ENCODE measurements around the gene ZDHHC7.
A peak's percentile ranks its signal among the peaks of the same experiment; 100 is the strongest.

The ZDHHC7 gene

DNA sequence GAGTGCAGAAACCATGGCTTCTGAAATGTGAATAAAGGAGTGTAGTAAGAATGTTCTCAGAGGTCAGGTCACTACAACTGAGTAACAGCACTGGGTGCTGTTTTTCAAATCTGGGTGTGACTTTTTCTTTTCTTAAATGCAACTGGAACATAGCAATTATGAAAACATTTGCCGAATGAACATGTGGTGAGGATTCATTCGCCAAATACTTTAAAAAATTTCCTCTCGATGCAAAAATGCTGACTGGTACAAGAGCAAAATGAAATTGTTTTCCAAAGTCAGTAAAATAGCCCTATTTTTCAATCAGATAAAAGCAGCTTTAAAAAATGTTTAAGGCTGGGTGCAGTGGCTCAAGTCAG is 18.6 kb downstream of the ZDHHC7 start:
- DNase-seq: no peak

DNA sequence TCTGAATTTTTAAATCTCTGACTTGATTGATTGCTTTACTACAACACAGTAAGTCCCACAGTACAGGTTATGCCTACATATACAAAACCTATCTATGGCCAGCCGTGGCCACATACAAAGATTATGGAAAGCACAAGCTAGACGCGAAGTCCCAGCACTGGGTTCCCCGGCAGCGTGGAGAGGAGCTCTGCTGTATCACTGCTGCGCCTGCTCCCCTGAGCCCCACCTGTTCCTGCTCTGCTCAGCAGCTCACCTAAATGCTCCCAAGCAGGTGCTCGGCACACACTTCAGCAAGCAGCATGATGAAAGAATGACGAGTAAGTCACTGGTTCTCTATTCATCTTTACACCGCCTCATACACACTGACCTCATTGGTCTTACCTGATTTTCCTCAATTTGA is 20.6 kb downstream of the ZDHHC7 start:
- no peak for DNase-seq

DNA sequence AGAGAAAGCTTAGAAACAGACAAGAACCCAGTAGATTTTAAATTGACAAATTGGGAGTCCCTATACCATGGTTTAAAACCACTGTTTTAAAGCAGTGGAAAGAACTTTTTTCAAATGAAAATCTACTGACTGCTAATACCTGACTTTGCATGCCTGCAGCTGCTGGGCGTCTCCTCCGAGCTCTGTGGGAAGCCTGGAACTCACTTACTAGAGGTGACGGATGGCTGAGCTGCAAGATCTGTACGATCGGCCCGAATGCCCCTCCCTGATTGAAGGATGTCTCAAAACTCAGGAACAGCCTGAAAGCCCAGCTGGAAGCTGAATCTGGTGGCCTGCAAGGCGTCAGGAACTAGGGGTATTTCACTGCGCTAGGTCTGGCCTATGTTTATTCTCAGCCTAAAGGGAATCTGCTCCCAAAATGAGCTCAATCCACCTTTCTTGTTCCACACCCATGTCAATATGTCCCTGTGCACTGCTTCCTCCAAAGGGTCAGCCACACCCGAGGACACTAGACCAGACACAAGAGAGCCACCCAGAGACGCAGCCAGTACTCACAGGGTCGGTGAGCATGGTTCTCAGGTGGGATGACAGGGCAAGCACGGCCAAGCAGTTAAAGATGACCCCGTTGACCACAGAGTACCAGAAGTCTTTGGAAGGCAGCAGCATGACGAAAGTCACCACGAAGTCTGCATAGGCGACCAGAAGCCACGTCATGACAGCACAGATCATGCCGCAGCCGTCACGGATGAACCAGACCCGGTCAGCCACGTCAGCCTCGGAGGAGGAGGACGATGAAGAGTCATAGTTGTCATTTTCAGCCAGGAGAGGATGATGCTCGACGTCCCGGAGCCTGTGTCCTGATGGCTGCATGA is 21.4 kb downstream of the ZDHHC7 start:
- DNase-seq: no peak

DNA sequence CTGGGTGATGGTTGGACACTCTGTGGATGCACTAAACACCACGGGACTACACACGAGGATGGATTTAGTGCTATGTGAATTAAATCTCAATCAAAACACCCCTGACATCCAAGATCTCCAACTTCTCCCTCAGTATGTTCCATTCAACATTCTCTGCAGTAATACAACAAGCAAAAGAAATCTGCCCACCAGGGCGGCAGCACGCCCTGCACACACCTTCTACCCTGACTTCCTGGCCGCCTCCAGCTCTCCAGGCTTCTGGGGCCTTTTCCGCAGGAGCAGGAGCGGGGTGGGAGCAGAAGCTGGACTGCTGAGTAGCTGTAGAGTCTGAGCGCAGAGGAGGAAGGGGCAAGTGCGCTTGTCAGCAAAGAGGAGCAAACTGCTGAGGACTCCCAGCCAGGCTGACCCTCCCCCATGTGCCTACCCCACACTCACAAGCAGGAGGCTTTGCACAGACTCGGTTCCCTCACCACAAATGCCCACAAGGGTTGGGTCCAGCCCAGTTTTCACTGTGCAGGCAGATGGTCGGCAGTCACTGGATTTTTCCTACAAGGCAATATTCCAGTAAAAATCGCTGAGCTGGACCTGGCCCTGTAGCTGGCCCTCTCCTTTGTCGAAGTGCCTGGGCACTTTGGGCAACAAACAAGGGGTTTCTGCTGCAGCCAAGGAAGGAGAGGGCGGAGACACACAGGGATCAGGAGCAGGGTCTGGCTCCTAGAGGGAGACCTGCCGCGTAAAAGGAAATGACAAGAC is 22.8 kb downstream of the ZDHHC7 start:
- no peak for DNase-seq

DNA sequence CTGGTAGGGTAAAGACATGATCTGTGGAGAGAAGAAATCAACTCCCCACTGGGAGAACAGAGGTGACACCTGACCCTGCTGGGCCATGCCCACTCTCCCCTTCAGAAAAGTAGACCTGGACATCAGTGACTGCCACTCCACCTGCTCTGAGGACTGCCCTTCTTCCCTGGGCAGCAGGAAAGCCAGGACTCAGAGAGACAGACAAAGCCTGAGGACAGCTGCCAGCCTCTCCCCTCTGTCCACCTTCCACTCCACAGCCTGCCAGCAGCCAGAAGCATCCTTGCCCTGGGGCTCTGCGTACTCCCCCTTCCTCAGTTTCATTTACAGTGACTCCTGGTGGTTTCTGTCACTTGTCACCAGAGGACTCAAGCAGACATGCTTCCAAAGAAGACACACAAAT is 24.5 kb downstream of the ZDHHC7 start:
- DNase-seq: no peak

DNA sequence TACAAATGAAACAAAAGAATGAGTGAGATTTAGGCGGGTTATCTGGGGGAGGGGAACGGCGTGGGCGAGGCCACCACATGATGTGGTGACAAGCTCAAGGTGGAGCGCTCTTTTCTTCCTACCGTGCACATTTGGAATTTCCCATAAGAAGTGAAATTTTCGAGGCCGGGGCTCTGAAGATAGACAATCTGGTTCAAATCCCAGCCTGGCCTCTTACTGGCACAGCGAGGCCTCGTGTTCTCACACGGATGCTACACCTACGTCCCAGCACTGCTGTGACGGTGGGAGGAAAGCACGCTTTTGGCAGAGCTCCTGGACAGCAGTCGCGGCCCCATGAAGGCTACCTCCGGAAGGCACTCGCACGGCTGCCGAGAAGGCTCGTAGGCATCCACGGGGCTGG is 25.2 kb downstream of the ZDHHC7 start:
- DNase-seq: no peak

DNA sequence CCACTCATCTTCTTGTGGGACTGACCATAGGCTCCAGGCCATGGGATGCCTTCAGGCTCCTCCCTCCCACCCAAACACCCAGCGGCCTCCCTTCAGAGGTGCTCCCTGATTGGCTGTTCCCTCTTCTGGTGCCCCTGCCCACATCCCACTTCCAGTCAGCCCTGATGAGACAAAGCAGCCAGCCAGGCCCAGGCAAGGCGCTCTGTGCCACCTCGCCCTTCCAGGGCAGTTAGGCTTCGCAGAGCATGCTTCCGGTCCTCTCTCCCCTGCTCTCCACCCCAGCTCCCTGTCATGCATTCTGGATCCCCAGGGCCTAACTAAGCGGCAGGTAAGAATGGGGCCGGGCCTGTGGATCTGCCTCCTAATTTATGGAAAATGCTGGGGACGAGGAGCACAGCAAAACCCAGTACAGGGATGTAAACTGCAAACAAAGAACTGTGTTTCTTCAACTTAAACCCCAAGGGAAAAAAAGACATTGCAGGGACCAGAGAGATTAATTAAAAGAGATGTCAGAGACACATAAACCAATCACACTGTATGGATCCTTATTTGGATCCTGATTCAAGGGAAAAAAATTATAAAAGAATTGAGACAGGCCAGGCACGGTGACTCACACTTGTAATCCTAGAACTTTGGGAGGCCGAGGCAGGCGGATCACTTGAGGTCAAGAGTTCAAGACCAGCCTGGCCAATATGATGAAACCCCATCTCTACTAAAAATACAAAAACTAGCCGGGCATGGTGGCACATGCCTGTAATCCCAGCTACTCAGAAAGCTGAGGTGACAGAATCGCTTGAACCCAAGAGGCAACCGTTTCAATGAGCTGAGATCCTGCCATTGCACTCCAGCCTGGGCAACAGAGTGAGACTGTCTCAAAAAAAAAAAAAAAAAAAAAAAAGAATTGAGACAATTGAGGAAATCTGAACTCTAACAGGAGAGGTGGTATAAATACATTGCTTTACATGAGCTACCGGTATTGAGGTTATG is 26.0 kb downstream of the ZDHHC7 start:
- DNase-seq: no peak

DNA sequence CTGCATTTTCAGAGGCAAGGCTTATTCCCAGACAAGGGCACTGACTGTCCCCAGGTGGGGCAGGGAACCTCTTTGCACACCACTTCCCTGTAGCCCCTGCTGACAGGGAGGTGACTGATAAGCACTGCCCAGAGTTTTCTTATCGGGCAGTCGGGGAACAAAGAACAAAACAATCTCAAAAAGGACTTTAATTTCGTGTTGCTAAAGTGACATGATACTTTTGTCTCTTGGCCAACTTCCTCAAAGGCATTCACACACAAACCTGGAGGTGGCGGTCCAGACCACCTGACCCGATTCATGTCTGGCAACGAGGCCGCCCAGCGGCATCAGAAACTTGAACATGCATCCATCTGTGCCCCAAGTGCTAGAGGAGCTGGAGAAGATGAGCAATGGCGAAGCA is 28.9 kb downstream of the ZDHHC7 start:
- peak; percentile 38 for DNase-seq

DNA sequence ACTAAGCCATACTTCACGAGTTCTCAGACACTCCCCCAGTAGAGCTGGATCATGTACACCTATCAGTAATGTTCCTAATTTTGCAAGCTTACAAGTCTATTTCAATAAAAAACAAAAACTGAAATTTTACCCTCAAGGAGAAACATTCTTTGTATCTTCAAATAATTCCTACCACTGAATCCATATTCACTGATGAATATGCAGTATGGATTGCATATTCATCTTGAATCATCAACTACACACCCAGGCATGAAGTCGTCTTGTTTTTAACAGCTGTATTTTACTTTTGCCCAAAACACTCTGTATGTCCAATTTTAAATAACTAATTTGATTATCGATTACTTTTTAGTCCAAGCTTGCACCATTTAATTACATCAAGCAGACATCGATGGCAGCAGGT is 31.8 kb downstream of the ZDHHC7 start:
- DNase-seq: no peak

DNA sequence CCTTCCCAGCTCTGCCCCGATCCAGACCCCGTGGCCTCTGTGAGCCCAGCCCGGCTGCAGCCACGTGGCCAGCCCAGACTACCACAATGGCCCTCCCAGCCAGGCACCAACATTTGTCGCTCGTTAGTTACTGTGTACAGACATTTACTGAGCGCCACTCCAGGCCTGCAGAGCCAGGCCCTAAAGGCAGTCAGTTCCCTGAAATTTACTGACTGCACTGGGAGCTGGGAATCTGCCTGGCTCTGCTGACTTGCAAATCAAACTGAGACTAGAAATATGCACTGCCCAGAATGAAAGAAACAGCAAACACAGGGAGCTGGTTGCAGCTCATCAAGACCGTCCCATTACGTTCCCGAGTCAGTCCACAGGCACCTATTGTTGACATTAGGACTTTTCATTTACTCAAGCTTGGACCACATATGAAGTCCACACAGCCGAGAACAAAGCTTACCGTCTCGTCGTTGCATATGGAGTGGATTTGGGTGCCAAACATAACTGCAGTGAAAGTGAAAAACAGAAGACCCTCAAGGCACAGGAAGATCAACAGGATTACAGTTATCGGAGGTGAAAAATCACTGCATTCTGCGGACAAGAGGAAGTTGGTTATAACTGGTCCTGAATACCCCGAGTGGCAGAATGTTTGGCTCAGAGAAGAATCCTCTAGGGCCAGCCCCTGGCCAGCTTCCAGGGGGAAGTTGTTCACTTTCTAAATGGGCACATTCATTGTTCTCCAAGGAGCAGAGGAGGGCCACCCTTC is 34.5 kb downstream of the ZDHHC7 start:
- no peak for DNase-seq

DNA sequence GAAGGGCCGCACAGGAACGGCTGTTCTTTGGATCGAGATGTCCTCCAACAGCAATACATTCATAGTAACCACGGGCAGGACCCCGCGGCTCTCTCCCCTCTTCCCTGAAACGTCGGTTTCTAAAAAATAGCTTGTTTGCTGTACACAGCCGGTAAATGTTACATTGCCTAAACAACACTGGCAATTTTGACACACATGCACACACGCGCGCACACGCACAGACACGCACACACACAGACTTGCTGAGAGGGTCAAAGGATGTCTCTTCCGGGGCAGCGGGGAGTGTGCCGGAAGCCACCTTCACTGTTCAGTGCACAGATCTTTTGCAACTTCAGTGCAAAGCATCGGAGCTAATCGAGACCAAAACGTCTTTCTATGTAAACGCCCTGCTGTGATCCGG is 35.8 kb downstream of the ZDHHC7 start:
- no peak for DNase-seq

DNA sequence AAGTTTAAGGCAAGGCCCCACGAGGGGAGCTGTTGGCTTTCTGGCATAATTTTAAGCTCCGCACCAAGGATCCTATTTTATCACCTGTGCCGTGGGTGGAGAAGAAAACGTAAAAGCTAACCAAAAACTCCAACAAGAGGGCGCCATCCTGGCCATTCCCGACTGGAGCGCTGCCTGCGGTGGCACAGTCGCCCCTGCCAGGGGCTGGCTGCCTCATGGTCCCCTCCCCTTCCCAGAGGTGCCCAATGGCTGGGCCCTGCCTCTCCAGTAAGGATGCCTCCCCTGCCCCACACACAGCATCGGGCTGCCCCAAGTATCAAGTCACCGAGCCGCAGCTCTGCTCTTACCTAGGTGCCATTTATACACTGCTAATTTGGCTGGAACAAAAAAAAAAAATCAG is 36.3 kb downstream of the ZDHHC7 start:
- no peak for DNase-seq

DNA sequence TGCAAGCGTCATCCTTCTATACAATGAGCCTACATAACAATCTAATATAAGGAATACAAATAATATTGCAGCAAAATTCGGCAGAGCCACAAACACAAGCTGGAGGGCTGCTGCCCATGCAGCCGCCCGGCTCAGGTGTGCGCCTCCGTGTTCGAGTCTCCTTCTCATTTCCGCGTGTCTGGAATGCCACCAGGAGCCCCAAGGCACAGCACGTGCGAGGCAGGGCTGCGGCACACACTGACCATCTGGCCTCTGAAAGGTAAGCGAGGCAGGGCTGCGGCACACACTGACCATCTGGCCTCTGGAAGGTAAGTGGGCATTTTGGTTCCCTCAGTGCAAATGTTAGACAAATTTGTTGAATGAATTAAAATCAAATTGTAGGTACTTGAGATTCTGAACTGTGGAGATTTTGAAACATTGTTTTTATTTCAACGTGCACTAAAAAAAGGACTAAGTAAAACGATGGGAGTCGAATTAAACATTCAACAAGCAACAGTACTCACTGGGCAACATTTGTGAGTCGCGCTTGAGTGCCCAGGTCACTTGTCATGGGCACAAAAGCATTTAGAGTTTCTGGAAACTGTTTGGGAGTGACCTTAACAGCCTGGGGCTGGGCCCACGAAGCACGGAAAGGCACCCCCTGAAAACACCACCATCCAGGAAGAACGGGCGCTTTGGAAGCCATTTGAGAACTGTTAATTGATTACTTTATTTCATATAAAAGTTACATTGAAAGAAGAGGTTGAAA is 37.4 kb downstream of the ZDHHC7 start:
- no peak for DNase-seq

DNA sequence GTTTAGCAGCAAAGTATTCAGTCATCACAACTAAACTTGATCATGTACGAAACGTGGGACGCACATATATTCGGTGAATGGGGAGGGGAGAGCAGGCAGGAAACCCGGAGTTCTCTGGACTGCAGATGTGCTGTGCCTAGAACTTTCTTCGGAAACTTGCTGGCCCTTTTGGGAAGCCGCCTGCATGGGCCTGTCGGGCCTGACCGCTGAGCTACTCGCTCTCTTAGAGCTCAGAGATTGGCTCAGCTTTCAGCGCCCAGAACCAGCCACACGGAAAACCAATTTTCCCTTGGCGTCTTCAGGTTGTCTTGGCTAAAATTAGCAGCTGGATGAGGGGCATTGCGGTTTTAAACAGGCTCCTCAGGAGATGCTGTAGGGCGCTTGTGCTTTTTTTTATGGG is 38.1 kb downstream of the ZDHHC7 start:
- DNase-seq: no peak

DNA sequence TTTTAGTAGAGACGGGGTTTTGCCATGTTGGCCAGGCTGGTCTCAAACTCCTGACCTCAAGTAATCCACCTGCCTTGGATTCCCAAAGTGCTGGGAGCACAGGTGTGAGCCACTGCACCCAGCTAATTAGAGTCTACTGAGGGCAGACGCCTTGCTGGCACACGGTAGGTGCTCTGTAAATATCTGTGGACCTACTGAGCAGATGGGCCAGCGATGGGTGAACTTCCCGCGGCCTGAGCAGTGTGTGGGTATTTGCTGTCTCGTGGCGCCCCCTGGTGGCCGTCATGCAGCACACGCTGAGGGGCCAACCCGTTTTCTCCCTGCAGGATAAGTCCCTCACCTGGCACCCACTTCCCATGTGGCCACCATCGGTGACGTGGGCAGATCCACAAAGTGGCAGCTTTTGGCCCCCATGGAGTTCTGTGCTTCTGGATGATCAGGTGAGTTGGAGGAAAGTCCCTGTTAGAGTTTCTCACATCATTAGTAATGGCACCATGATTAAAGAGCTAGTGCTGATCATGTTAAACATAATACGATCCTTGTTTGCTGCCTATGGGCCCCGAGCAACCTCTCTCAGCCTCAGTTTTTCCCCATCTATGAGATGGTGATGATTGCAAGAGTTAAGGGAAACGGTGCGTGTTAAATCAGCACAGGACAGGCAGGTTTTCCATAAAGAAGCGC is 40.7 kb downstream of the ZDHHC7 start:
- DNase-seq: peak; percentile 78

DNA sequence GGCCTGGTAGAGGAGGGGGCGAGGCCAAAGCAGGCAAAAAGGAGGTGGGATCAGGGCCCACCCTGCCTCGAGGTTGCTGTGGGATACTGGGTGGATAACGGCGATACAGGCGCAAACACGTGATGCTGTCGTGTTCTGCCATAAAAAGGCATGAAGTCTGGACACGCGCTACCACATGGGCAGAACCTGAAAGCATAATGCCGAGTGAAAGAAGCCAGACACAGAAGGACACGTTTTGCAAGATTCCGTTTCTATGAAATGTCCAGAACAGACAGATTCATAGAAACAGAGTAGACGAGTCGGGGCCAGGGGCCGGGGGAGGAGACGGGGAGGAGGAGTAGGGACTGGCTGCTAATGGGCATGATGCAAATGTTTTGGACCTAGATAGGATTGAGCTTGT is 43.5 kb downstream of the ZDHHC7 start:
- no peak for DNase-seq

DNA sequence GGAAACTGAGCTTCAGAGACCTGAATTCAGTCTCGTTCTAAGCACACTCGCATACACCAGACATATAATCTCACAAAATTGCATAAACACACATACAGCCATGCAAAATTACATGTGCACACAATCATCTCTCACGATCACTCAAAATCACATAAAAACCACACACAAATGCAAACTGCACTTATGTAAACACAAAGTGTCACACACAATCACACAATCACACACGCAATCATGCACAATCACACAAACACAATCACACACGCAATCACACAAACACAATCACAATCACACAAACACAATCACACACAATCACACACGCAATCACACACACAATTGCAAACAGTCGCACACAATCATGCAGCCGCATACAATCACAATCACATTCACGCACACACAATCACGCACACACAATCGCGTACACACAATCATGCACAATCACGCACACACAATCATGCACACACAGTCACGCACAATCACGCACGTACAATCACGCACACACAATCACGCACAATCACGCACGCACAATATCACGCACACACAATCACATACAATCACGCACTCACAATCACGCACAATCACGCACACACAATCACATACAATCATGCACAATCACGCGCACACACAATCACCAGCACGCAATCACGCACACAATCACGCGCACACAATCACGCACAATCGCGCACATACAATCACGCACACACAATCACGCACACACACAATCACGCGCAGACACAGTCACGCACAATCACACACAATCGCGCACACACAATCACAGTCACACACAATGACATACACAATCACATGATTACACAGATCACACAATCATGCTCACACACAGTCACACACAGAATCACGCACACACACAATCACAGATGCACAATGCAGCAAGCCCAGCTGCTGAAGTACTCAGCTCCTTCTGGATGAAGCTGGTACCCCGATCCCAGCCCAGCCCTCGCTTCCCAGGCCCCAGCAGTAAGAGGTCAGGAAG is 45.6 kb downstream of the ZDHHC7 start:
- no peak for DNase-seq

DNA sequence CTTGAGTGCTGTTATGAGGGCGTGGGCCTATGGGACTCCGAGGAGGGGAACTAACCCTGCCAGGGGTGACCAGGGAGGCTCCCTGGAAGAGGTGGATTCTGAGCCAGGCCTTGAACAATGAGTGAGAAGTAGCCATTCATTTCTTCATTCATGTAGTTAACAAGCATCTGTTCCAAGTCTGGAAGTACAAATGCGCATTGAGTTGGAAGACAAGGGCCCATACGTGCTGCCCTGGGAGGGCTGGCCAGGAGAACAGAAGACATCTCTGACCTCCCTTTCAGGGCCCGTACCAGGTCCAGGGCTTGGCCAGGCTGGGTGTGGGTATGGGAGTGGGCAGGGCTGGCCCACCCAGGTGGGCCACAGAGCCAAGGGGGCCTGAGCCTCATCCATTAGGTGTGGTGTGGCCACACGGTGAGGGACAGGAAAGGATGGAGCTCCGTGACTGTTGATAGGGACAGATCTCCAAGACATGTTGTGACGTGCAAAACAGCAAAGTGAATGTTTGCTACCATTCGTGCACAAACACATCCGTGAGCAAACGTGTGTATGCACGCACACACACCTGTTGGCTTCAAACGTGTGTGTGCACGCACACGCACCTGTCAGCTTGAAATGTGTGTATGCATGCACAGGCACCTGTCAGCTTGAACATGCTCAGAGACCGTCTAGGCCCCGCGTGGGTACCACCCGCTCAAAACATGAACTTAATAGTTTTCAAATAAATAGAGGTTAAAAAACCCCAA is 46.8 kb downstream of the ZDHHC7 start:
- DNase-seq: no peak

DNA sequence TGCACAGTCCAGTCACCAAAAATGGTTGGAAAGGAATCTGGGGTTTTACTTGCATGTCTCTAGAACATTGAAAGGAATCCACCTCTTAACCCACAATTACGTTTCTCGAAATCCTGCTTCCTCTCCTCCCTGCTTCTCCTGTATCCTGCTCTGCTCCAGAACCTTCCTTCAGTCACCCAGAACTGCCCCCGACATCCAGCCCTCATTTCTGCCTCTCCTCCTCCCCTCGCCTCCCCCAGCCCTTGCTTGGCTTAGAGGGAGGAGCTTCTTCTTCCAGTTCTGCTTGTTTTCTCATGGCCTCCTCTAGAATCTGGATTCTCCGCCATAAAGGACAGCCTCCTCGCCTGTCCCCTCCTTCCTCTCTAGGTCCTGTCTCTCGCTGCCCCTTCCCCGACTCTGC is 48.3 kb downstream of the ZDHHC7 start:
- no peak for DNase-seq
